K562 (cell line): Measurements from ENCODE around the gene DDX54. TPM values are rescaled to one million over a fixed set of nuclear protein-coding genes. Genes with fewer than 3 reads are reported as not detected.

Experiments used
- ATAC-seq: fragments of 200-7000 bp; cut with Tn5 transposase; 3 replicates; pipeline ENCODE4 v1.9.1; 2020; ENCODE audit warnings: moderate library complexity
- BruUV-seq: library from RNA; stranded (reverse); fragments of 400-500 nt; replicated peaks from 2 replicates; lab custom pipeline; 2021; lab: Mats Ljungman, UMichigan
- CTCF ChIA-PET: fragments of 300-600 bp; formaldehyde crosslinking; extraction: SDS; loops from one replicate; lab custom pipeline; 2021; ENCODE audit warnings: low intra/inter-chr PET ratio; lab: Yijun Ruan, JAX
- POLR2A ChIA-PET: fragments of 300-600, 350-650 bp; sonication (Branson Sonifier 250); formaldehyde crosslinking; extraction: SDS; loops from one replicate; lab custom pipeline; 2021; ENCODE audit warnings: antibody characterized with exemption, inconsistent platforms; lab: Yijun Ruan, JAX
- DNase-seq, 4 experiments: peaks; one replicate each; pipeline versions ENCODE4 v3.0.0 to v3.0.0-alpha.2; 2011 to 2018; ENCODE audit warnings: low spot score in 3 of 4, mixed read lengths in 3 of 4; ENCODE audit errors: extremely low read depth in 1 of 4
- FAIRE-seq: peaks from 2 replicates; lab custom pipeline; 2011; peaks lifted over from hg19 to GRCh38; lab: Jason Lieb, UNC
- H2AFZ ChIP-seq: 2 replicates; pipeline ENCODE4 v1.6.0; 2011; ENCODE audit warnings: low read depth, low read length, control low read depth, inconsistent platforms
- H3K27ac ChIP-seq: fragments of 200-600 bp; 3 replicates; pipeline ENCODE4 v1.8.0; 2011; ENCODE audit warnings: low read depth, mild to moderate bottlenecking, control low read depth, inconsistent platforms, low read length, moderate library complexity, mixed read lengths; ENCODE audit errors: extremely low read depth
- H3K27me3 ChIP-seq, 2 experiments: fragments of 300-600 bp in 1 of 2; 2 replicates in 1 of 2; 3 replicates in 1 of 2; pipeline versions ENCODE4 v1.6.0 to v1.8.0; 2011; ENCODE audit warnings: inconsistent platforms in 2 of 2, low read length in 2 of 2, mild to moderate bottlenecking in 1 of 2, mixed read lengths in 1 of 2, moderate library complexity in 1 of 2; ENCODE audit not compliant: control insufficient read depth in 2 of 2, insufficient read depth in 2 of 2
- H3K36me3 ChIP-seq: fragments of 300-600 bp; 3 replicates; pipeline ENCODE4 v1.8.0; 2011; ENCODE audit warnings: mild to moderate bottlenecking, low read length, inconsistent platforms; ENCODE audit not compliant: control insufficient read depth, insufficient read depth
- H3K4me1 ChIP-seq, 2 experiments: fragments of 200-600 bp in 1 of 2; replicated peaks in 1 of 2; 2 replicates in 1 of 2; 3 replicates in 1 of 2; pipeline versions ENCODE4 v1.5.1 to v1.8.0; 2011; ENCODE audit warnings: inconsistent platforms in 2 of 2, low read length in 2 of 2, mild to moderate bottlenecking in 1 of 2, mixed read lengths in 1 of 2, moderate library complexity in 1 of 2; ENCODE audit not compliant: control insufficient read depth in 2 of 2, insufficient read depth in 2 of 2
- H3K4me2 ChIP-seq: 2 replicates; pipeline ENCODE4 v1.6.1; 2011; ENCODE audit warnings: low read length, control low read depth, inconsistent platforms, mixed read lengths; ENCODE audit not compliant: insufficient read depth
- H3K4me3 ChIP-seq: fragments of 200-600 bp; sonication (generic), shearing (Covaris generic); 2 replicates; pipeline ENCODE4 v1.5.1; 2016; ENCODE audit warnings: control low read depth, inconsistent platforms
- H3K79me2 ChIP-seq: fragments of 200-600 bp; 3 replicates; pipeline ENCODE4 v1.8.0; 2011; ENCODE audit warnings: low read length, inconsistent platforms; ENCODE audit not compliant: control insufficient read depth, insufficient read depth
- H3K9ac ChIP-seq, 2 experiments: 2 replicates each; pipeline versions ENCODE4 v1.6.0 to v1.6.1; 2011; ENCODE audit warnings: low read depth in 2 of 2, low read length in 2 of 2, control low read depth in 1 of 2, inconsistent platforms in 1 of 2, mild to moderate bottlenecking in 1 of 2, mixed read lengths in 1 of 2; ENCODE audit not compliant: insufficient read depth in 1 of 2
- H3K9me1 ChIP-seq: one replicate; pipeline ENCODE4 v1.6.0; 2011; ENCODE audit warnings: inconsistent platforms, mild to moderate bottlenecking, low read length, moderate library complexity; ENCODE audit not compliant: control insufficient read depth, insufficient read depth
- H3K9me3 ChIP-seq: replicated peaks from 2 replicates; pipeline ENCODE4 v1.5.1; 2011; ENCODE audit warnings: low read depth, low read length, inconsistent platforms; ENCODE audit not compliant: control insufficient read depth, insufficient read depth
- H4K20me1 ChIP-seq: replicated peaks from 2 replicates; pipeline ENCODE4 v1.6.1; 2011; ENCODE audit warnings: low read length, inconsistent platforms, mixed read lengths; ENCODE audit not compliant: control insufficient read depth, insufficient read depth
- BRCA1 ChIP-seq, 2 experiments: fragments of 450-650 bp in 1 of 2; sonication (generic) in 1 of 2; formaldehyde crosslinking in 1 of 2; IDR thresholded peaks; 2 replicates each; pipeline versions ENCODE4 v1.5.0 to v1.6.1; 2017 to 2020; ENCODE audit warnings: mild to moderate bottlenecking in 1 of 2, missing genetic modification reagents in 1 of 2
- ZNF316 ChIP-seq: fragments of 450-650 bp; IDR thresholded peaks from 2 replicates; pipeline ENCODE4 v1.6.1; 2016
- WGBS: fragments of 100-300 bp; shearing (Covaris generic); methylation state at CpG from one replicate; pipeline ENCODE4 v1.1.6; 2016; ENCODE audit warnings: low coverage, mixed read lengths; ENCODE audit not compliant: insufficient coverage; ENCODE audit errors: missing lambda C conversion rate; 5-methylcytosine and 5-hydroxymethylcytosine counted together
- in situ Hi-C: fragments of 300-500 bp; cut with MboI; formaldehyde crosslinking; loops from 4 replicates; pipeline ENCODE4 v1.15.0; 2018; ENCODE audit warnings: inconsistent platforms, mixed read lengths
- intact Hi-C: fragments of 100-400 bp; cut with micrococcal nuclease; formaldehyde crosslinking; loops from 2 replicates; pipeline ENCODE4 v1.14.2; 2022
- polyA plus RNA-seq, 8 experiments: library from polyadenylated mRNA; depleted of rRNA in 4 of 8; stranded (reverse) in 5 of 8; unstranded in 3 of 8; fragments of >200 nt; fragmentation: Nextera tagmentation in 2 of 8; fragmentation: Illumina TruSeq in 1 of 8; extraction: Ambion mirVana in 2 of 8; extraction: Trizol in 1 of 8; gene quantifications; 2 replicates each; pipeline versions ENCODE4 v1.2.1 to v1.2.3, GENCODE V29; 2011 to 2014; ENCODE audit warnings: inconsistent platforms in 1 of 8, missing spikeins in 1 of 8
- total RNA-seq, 7 experiments: library from RNA; depleted of rRNA in 6 of 7; stranded (reverse); fragments of >200 nt in 6 of 7; fragmentation: Illumina TruSeq in 2 of 7; extraction: Trizol in 2 of 7; gene quantifications; 2 replicates each; pipeline versions ENCODE4 v1.2.1 to v1.2.3, GENCODE V29; 2011 to 2021; ENCODE audit warnings: low replicate concordance in 1 of 7
- TF ChIP-seq, protein P1 (sequence below): fragments of 450-650 bp; IDR thresholded peaks from 2 replicates; pipeline ENCODE4 v1.6.1; 2018; ENCODE audit not compliant: partially characterized antibody
- TF ChIP-seq, protein P2 (sequence below): sonication (generic); formaldehyde crosslinking; IDR thresholded peaks from 2 replicates; pipeline ENCODE4 v1.9.0; 2022; ENCODE audit warnings: mild to moderate bottlenecking, missing genetic modification reagents

Gene DDX54
- total and polyA plus RNA-seq, 9 of the 15 experiments (the other 6 are each of a cell fraction or from before 2014, with no cell fraction given), result 1.4 to 135 (median 51.4) TPM

DNA sequence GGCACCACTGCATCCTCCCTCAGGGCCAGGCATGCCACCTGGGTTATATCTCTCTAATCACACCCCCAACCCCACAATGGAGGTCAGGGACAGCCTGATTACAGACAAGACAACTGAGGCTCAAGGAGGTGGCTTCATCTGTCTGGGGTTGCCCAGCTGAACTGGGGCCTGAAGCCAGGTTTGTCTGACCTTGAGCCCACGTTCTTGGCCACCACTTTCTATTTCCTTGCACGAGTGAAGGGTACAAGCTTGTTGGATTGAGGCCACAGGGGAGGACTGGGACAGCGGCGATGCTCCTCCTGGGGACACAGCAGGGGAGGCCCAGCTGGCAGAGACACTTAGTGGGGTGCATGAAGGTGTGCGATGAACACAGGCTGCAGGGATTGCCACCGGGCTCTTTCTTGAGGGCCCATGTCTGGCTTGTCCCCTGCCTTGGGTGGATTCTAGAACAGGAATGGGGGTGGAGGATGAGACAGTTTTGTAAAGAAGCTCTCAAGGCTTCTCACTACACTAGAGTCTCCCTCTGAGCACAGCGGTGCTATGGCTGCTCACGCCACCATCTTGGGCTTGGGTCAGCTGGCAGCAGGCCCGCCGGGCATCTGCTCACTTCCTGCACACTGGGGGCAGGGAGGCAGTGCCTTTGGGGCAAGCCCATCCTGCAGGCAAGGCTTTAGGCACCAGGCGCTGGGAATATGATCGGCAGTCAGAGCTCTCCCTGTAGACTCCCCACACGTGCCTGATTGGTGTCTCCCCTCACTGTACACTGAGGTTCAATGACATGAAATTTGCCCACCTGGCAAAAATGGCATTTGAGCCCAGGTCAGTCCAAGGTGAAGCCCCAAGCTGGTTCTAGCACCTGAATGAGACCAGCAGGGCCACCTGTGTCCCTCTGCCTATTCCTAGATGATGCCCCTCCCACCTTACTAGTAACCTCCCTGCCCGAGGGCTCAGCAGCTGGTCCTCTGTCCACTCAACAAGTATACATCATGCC, 16.2 kb upstream of the DDX54 start:
- DNase-seq, result no peak
- CTCF ChIA-PET, result no interaction called here
- no peak overlapping the region for H2AFZ ChIP-seq
- intact Hi-C loops (no loop called here), in situ Hi-C loops (no loop called here)
- no peaks in the 10 kb centered on the region for H3K27me3 ChIP-seq
- no peaks in the 10 kb centered on the region for H3K36me3 ChIP-seq
- H3K9me3 ChIP-seq, result no peaks in the 10 kb centered on the region
- H3K79me2 ChIP-seq, result no peaks in the 10 kb centered on the region
- H3K4me1 ChIP-seq, result peaks cover 12% of the 10 kb centered on the region in 2 experiments; a peak in 4 of 5 replicates
- no peak overlapping the region for H3K27ac ChIP-seq
- ATAC-seq, result no peak
- BruUV-seq, result no TSS peak
- H3K9me1 ChIP-seq, result no peaks in the 10 kb centered on the region
- no peak overlapping the region for H3K4me3 ChIP-seq
- WGBS, result 63% methylated on average over 14 of the region's 14 CpGs
- H4K20me1 ChIP-seq, result peaks cover 4% of the 10 kb centered on the region; the same call in 1 of the 2 replicates
- TF ChIP-seq ZNF316 (peak; percentile 45; the same call in 1 of the 2 replicates), BRCA1 (IDR thresholded peaks at IDR 0.05) (no peak), BRCA1 (CRISPR knock-in tag; IDR thresholded peaks at IDR 0.05) (no peak)
- TF ChIP-seq, protein P1, sequence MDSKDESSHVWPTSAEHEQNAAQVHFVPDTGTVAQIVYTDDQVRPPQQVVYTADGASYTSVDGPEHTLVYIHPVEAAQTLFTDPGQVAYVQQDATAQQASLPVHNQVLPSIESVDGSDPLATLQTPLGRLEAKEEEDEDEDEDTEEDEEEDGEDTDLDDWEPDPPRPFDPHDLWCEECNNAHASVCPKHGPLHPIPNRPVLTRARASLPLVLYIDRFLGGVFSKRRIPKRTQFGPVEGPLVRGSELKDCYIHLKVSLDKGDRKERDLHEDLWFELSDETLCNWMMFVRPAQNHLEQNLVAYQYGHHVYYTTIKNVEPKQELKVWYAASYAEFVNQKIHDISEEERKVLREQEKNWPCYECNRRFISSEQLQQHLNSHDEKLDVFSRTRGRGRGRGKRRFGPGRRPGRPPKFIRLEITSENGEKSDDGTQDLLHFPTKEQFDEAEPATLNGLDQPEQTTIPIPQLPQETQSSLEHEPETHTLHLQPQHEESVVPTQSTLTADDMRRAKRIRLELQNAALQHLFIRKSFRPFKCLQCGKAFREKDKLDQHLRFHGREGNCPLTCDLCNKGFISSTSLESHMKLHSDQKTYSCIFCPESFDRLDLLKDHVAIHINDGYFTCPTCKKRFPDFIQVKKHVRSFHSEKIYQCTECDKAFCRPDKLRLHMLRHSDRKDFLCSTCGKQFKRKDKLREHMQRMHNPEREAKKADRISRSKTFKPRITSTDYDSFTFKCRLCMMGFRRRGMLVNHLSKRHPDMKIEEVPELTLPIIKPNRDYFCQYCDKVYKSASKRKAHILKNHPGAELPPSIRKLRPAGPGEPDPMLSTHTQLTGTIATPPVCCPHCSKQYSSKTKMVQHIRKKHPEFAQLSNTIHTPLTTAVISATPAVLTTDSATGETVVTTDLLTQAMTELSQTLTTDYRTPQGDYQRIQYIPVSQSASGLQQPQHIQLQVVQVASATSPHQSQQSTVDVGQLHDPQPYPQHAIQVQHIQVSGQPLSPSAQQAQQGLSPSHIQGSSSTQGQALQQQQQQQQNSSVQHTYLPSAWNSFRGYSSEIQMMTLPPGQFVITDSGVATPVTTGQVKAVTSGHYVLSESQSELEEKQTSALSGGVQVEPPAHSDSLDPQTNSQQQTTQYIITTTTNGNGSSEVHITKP, result no peak
- TF ChIP-seq, protein P2, sequence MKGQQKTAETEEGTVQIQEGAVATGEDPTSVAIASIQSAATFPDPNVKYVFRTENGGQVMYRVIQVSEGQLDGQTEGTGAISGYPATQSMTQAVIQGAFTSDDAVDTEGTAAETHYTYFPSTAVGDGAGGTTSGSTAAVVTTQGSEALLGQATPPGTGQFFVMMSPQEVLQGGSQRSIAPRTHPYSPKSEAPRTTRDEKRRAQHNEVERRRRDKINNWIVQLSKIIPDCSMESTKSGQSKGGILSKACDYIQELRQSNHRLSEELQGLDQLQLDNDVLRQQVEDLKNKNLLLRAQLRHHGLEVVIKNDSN (CRISPR knock-in tag), result 0 out of 2 replicates have a peak, but pooled peaks have one; percentile 22
- no peak for FAIRE-seq
- no peak overlapping the region for H3K4me2 ChIP-seq
- POLR2A ChIA-PET, result interaction anchor here (0.6 kb wide), 1 partner anchor 10 kb away, joined by 3 read pairs; no protein-coding TSS in a partner anchor
- peak overlapping the region in 1 of 2 experiments; percentile 61; a peak in 2 of 4 replicates for H3K9ac ChIP-seq
